Liver (tissue), 9 donors: ENCODE data around the gene REEP1. TPM values are rescaled to one million over a fixed set of nuclear protein-coding genes. Genes with fewer than 3 reads are reported as not detected.

Experiments
- DNase-seq: peaks from one replicate; pipeline ENCODE4 v3.0.0-alpha.2; 2017; ENCODE audit warnings: low spot score
- H3K27ac ChIP-seq, 2 donors: one replicate each; pipeline ENCODE4 v1.7.0; 2013; ENCODE audit warnings: inconsistent platforms in 2 of 2, low read length in 2 of 2, control low read depth in 1 of 2, low read depth in 1 of 2, mild to moderate bottlenecking in 1 of 2
- H3K27me3 ChIP-seq, 4 donors: one replicate each; pipeline versions ENCODE4 v1.6.1 to v1.7.0; 2013; ENCODE audit warnings: low read length in 3 of 4, inconsistent platforms in 1 of 4, mild to moderate bottlenecking in 1 of 4, moderate library complexity in 1 of 4; ENCODE audit not compliant: control insufficient read depth in 4 of 4, insufficient read depth in 4 of 4
- H3K36me3 ChIP-seq, 4 donors: one replicate each; pipeline versions ENCODE4 v1.6.1 to v1.7.0; 2013; ENCODE audit warnings: low read length in 3 of 4, mild to moderate bottlenecking in 3 of 4, low read depth in 1 of 4, moderate library complexity in 1 of 4; ENCODE audit not compliant: control insufficient read depth in 4 of 4, insufficient read depth in 3 of 4
- H3K4me1 ChIP-seq, 4 donors: one replicate each; pipeline versions ENCODE4 v1.6.1 to v1.7.0; 2013; ENCODE audit warnings: low read length in 3 of 4, mild to moderate bottlenecking in 3 of 4, moderate library complexity in 1 of 4; ENCODE audit not compliant: control insufficient read depth in 4 of 4, insufficient read depth in 4 of 4
- H3K4me3 ChIP-seq, 3 donors: one replicate each; pipeline versions ENCODE4 v1.6.1 to v1.7.0; 2013; ENCODE audit warnings: low read length in 3 of 3, control low read depth in 1 of 3, low read depth in 1 of 3, mild to moderate bottlenecking in 1 of 3
- H3K9ac ChIP-seq, 2 donors: one replicate each; pipeline ENCODE4 v1.7.0; 2013; ENCODE audit warnings: low read length in 2 of 2, mild to moderate bottlenecking in 2 of 2, moderate library complexity in 2 of 2, control low read depth in 1 of 2, low read depth in 1 of 2
- H3K9me3 ChIP-seq, 4 donors: one replicate each; pipeline versions ENCODE4 v1.6.1 to v1.7.0; 2013; ENCODE audit warnings: low read length in 3 of 4; ENCODE audit not compliant: control insufficient read depth in 4 of 4
- EGR1 ChIP-seq, 2 donors: IDR thresholded peaks; 2 replicates each; pipeline ENCODE4 v1.6.1; 2016 to 2018; ENCODE audit warnings: antibody characterized with exemption in 2 of 2, low read depth in 2 of 2
- FOXA1 ChIP-seq: IDR thresholded peaks from 2 replicates; pipeline ENCODE4 v1.6.1; 2016; ENCODE audit warnings: antibody characterized with exemption
- FOXA2 ChIP-seq: IDR thresholded peaks from 2 replicates; pipeline ENCODE4 v1.6.1; 2016; ENCODE audit warnings: antibody characterized with exemption
- GABPA ChIP-seq, 2 donors: IDR thresholded peaks in 1 of 2; conservative IDR thresholded peaks in 1 of 2; 2 replicates each; pipeline ENCODE4 v1.6.1; 2016; ENCODE audit warnings: antibody characterized with exemption in 2 of 2, mild to moderate bottlenecking in 1 of 2, moderate library complexity in 1 of 2
- HNF4A ChIP-seq, 2 donors: conservative IDR thresholded peaks; 2 replicates each; pipeline ENCODE4 v1.6.1; 2016; ENCODE audit warnings: antibody characterized with exemption in 2 of 2, mild to moderate bottlenecking in 2 of 2
- HNF4G ChIP-seq: IDR thresholded peaks from 2 replicates; pipeline ENCODE4 v1.6.1; 2016; ENCODE audit warnings: antibody characterized with exemption
- JUND ChIP-seq, 2 donors: IDR thresholded peaks; 2 replicates each; pipeline ENCODE4 v1.6.1; 2016; ENCODE audit warnings: antibody characterized with exemption in 2 of 2
- RAD21 ChIP-seq, 2 donors: IDR thresholded peaks; 2 replicates each; pipeline ENCODE4 v1.6.1; 2016; ENCODE audit warnings: antibody characterized with exemption in 2 of 2, mild to moderate bottlenecking in 2 of 2
- RXRA ChIP-seq, 2 donors: IDR thresholded peaks; 2 replicates each; pipeline ENCODE4 v1.6.1; 2017 to 2018; ENCODE audit warnings: antibody characterized with exemption in 2 of 2, mild to moderate bottlenecking in 1 of 2
- SP1 ChIP-seq: IDR thresholded peaks from 2 replicates; pipeline ENCODE4 v1.6.1; 2018; ENCODE audit warnings: antibody characterized with exemption, mild to moderate bottlenecking
- WGBS: extraction: QIAGEN DNeasy Blood & Tissue Kit; methylation state at CpG from one replicate; pipeline ENCODE4 v1.1.7; 2013; 5-methylcytosine and 5-hydroxymethylcytosine counted together
- polyA plus RNA-seq, 2 donors: library from polyadenylated mRNA; stranded (reverse) in 1 of 2; unstranded in 1 of 2; fragments of 200-250 nt in 1 of 2; fragments of >200 nt in 1 of 2; fragmentation: Nextera tagmentation in 1 of 2; extraction: Ambion mirVana in 1 of 2; gene quantifications; one replicate each; pipeline versions ENCODE4 v1.2.1 to v1.2.3, GENCODE V29; 2013 to 2015
- total RNA-seq, 2 donors: library from RNA; depleted of rRNA; stranded (reverse); fragments of >200 nt; gene quantifications; one replicate each; pipeline ENCODE4 v1.2.3, GENCODE V29; 2014
- TF ChIP-seq, protein P1 (sequence below): IDR thresholded peaks from 2 replicates; pipeline ENCODE4 v1.6.1; 2016; ENCODE audit warnings: antibody characterized with exemption, mild to moderate bottlenecking
- TF ChIP-seq, protein P2 (sequence below): IDR thresholded peaks from 2 replicates; pipeline ENCODE4 v1.6.1; 2016; ENCODE audit warnings: antibody characterized with exemption
- TF ChIP-seq, protein P3 (sequence below): fragments of 150-350 bp; IDR thresholded peaks from 2 replicates; pipeline ENCODE4 v1.5.1; 2017; ENCODE audit warnings: improper control_type of control experiment, low read depth, low read length; ENCODE audit not compliant: missing input control
- donor health status: healthy.
- donor health status: healthy.
- donor health status: healthy.
- donor health status: healthy.
- donor health status: healthy.

The REEP1 gene
- total and polyA plus RNA-seq, 4 donors, result 0.46 to 1.7 (median 0.89) TPM

DNA sequence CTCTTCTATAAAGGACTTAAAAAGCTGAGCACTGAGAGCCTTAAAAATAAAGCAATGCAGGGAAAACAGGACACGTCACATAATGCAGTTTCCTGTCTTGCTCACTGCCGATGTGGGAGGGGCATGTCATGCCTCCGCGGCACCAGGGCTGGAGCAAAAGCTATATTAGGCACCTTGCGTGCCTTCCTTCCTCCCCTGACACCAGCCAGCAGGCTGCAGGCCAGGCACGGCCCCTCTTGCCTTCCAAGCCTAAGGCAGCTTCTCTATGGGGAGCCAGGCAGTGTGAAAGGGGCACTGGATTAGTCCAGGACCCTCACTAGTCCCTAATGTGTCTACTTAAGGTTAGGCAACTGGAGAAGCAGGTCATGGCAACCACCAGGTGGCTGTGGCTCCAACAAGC is 111.8 kb downstream of the REEP1 start:
- H3K36me3 ChIP-seq, result no peaks in the 10 kb centered on the region
- H3K4me1 ChIP-seq, result no peaks in the 10 kb centered on the region
- H3K9me3 ChIP-seq, result no peaks in the 10 kb centered on the region
- no peak overlapping the region for H3K9ac ChIP-seq
- DNase-seq, result no peak
- H3K27ac ChIP-seq, result no peak overlapping the region
- TF ChIP-seq HNF4A (conservative IDR thresholded peaks at IDR 0.05), result no peak
- no peak for TF ChIP-seq FOXA1
- TF ChIP-seq, protein P1, sequence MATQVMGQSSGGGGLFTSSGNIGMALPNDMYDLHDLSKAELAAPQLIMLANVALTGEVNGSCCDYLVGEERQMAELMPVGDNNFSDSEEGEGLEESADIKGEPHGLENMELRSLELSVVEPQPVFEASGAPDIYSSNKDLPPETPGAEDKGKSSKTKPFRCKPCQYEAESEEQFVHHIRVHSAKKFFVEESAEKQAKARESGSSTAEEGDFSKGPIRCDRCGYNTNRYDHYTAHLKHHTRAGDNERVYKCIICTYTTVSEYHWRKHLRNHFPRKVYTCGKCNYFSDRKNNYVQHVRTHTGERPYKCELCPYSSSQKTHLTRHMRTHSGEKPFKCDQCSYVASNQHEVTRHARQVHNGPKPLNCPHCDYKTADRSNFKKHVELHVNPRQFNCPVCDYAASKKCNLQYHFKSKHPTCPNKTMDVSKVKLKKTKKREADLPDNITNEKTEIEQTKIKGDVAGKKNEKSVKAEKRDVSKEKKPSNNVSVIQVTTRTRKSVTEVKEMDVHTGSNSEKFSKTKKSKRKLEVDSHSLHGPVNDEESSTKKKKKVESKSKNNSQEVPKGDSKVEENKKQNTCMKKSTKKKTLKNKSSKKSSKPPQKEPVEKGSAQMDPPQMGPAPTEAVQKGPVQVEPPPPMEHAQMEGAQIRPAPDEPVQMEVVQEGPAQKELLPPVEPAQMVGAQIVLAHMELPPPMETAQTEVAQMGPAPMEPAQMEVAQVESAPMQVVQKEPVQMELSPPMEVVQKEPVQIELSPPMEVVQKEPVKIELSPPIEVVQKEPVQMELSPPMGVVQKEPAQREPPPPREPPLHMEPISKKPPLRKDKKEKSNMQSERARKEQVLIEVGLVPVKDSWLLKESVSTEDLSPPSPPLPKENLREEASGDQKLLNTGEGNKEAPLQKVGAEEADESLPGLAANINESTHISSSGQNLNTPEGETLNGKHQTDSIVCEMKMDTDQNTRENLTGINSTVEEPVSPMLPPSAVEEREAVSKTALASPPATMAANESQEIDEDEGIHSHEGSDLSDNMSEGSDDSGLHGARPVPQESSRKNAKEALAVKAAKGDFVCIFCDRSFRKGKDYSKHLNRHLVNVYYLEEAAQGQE, result no peak
- TF ChIP-seq FOXA2, result no peak
- TF ChIP-seq RXRA (IDR thresholded peaks at IDR 0.05), result no peak
- TF ChIP-seq, protein P2, sequence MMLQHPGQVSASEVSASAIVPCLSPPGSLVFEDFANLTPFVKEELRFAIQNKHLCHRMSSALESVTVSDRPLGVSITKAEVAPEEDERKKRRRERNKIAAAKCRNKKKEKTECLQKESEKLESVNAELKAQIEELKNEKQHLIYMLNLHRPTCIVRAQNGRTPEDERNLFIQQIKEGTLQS, result no peak
- no peak for TF ChIP-seq SP1
- no peak overlapping the region for H3K4me3 ChIP-seq
- H3K27me3 ChIP-seq, result no peaks in the 10 kb centered on the region
- WGBS, result 59% methylated on average over 6 of the region's 6 CpGs

DNA sequence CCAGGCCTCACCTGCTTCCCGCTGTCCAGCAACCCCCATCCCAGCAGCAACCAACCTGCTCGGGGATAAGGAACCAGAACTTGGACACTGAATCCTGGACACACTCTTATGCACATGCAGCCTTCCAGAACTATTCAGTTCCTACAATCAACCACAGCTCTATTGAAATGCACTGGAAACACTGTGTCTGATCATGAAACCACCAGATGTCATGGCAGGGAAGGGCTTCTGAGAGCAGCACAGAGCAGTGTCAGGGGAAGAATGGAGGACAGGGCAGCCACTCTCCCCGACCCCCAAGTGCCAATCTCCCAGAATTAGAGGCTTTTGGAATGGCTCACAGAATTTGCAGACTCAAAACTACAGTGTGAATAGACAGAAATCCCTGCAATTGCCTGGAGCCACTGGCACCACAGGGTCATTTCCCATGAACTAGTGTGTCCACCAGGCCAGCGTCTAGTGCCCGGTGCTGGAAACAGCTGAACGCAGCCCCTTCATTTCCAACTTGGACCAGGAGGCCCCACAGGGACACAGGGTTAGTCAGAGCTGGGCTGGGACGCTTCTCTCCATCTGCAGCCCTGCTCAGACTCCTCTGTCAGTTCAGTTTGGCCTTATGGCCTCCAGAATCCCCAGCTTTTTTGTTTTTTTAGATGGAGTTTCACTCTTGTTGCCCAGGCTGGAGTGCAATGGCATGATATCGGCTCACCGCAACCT is 112.6 kb downstream of the REEP1 start:
- Histone ChIP-seq H3K36me3 (no peaks in the 10 kb centered on the region), H3K27ac (no peak overlapping the region), H3K9me3 (no peaks in the 10 kb centered on the region), H3K4me3 (no peak overlapping the region), H3K27me3 (no peaks in the 10 kb centered on the region), H3K4me1 (no peaks in the 10 kb centered on the region), H3K9ac (no peak overlapping the region)
- TF ChIP-seq FOXA2, result no peak
- TF ChIP-seq FOXA1, result no peak
- TF ChIP-seq HNF4G, result no peak
- TF ChIP-seq RXRA (IDR thresholded peaks at IDR 0.05), result no peak
- TF ChIP-seq RAD21 (IDR thresholded peaks at IDR 0.05), result no peak
- TF ChIP-seq, protein P2, result no peak
- TF ChIP-seq, protein P3, sequence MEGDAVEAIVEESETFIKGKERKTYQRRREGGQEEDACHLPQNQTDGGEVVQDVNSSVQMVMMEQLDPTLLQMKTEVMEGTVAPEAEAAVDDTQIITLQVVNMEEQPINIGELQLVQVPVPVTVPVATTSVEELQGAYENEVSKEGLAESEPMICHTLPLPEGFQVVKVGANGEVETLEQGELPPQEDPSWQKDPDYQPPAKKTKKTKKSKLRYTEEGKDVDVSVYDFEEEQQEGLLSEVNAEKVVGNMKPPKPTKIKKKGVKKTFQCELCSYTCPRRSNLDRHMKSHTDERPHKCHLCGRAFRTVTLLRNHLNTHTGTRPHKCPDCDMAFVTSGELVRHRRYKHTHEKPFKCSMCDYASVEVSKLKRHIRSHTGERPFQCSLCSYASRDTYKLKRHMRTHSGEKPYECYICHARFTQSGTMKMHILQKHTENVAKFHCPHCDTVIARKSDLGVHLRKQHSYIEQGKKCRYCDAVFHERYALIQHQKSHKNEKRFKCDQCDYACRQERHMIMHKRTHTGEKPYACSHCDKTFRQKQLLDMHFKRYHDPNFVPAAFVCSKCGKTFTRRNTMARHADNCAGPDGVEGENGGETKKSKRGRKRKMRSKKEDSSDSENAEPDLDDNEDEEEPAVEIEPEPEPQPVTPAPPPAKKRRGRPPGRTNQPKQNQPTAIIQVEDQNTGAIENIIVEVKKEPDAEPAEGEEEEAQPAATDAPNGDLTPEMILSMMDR, result no peak
- TF ChIP-seq JUND (IDR thresholded peaks at IDR 0.05), result no peak
- TF ChIP-seq EGR1 (IDR thresholded peaks at IDR 0.05; ENCODE audit: low read depth in 2 of 2), result no peak
- no peak for TF ChIP-seq GABPA (IDR thresholded peaks at IDR 0.05 in 1 of 2, conservative IDR thresholded peaks at IDR 0.05 in 1 of 2)
- DNase-seq, result no peak
- WGBS, result 89% methylated on average over 9 of the region's 9 CpGs
